Tibial nerve (tissue), 4 donors: Measurements from ENCODE around the gene PDIA5. TPM values are rescaled to one million over a fixed set of nuclear protein-coding genes. Genes with fewer than 3 reads are reported as not detected.

Experiments
- DNase-seq, 2 donors: peaks; one replicate each; pipeline ENCODE4 v3.0.0-alpha.2; 2019; ENCODE audit warnings: low spot score in 2 of 2
- H3K27ac ChIP-seq, 4 donors: fragments of 200-600 bp; sonication (generic) in 3 of 4; one replicate each; pipeline ENCODE4 v1.5.1; 2017 to 2019; ENCODE audit warnings: mild to moderate bottlenecking in 1 of 4
- H3K27me3 ChIP-seq, 2 donors: fragments of 200-600 bp; sonication (generic) in 1 of 2; one replicate each; pipeline versions ENCODE4 v1.5.1 to v1.6.0; 2017 to 2019
- H3K36me3 ChIP-seq, 3 donors: fragments of 200-600 bp; sonication (generic); one replicate each; pipeline ENCODE4 v1.5.1; 2018 to 2019
- H3K4me1 ChIP-seq, 4 donors: fragments of 200-600 bp; sonication (generic) in 3 of 4; one replicate each; pipeline ENCODE4 v1.5.1; 2017 to 2019
- H3K4me3 ChIP-seq, 4 donors: fragments of 200-600 bp; sonication (generic) in 3 of 4; one replicate each; pipeline ENCODE4 v1.5.1; 2017 to 2019; ENCODE audit warnings: mild to moderate bottlenecking in 1 of 4, moderate library complexity in 1 of 4
- H3K9me3 ChIP-seq, 4 donors: fragments of 200-600 bp; sonication (generic) in 3 of 4; one replicate each; pipeline ENCODE4 v1.5.1; 2017 to 2019
- CTCF ChIP-seq, 5 experiments: fragments of 200-600 bp in 3 of 5; fragments of 450-650 bp in 2 of 5; sonication (generic) in 3 of 5; IDR thresholded peaks; one replicate each; pipeline ENCODE4 v1.5.1; 2016 to 2019; ENCODE audit warnings: antibody characterized with exemption in 5 of 5, mild to moderate bottlenecking in 3 of 5, moderate library complexity in 2 of 5
- EP300 ChIP-seq, 2 donors: sonication (generic); formaldehyde crosslinking; IDR thresholded peaks; one replicate each; pipeline ENCODE4 v1.6.1; 2017; ENCODE audit warnings: antibody characterized with exemption in 2 of 2, mild to moderate bottlenecking in 1 of 2
- POLR2A ChIP-seq, 2 donors: fragments of 450-650 bp; IDR thresholded peaks; one replicate each; pipeline ENCODE4 v1.6.1; 2017; ENCODE audit warnings: antibody characterized with exemption in 2 of 2, mild to moderate bottlenecking in 2 of 2, moderate library complexity in 2 of 2
- WGBS, 2 donors: methylation state at CpG; one replicate each; pipeline ENCODE4 v1.1.5; 2018; 5-methylcytosine and 5-hydroxymethylcytosine counted together
- total RNA-seq, 4 donors: library from RNA; depleted of rRNA; stranded (reverse); fragments of >200 nt; gene quantifications; one replicate each; pipeline ENCODE4 v1.1.0, GENCODE V29; 2016

Gene PDIA5
- total RNA-seq, 4 donors from 2014 or later = 18.3 to 41.0 (median 20.3) TPM

- DNase-seq = peak in 1 of 2 donors; percentile 7
- H3K4me1 ChIP-seq = peaks cover 0 to 41% (median 0%) of the 10 kb centered on the region in 4 donors
- 92 to 93% methylated on average over 9 of the region's 9 CpGs for WGBS, 2 donors
Measured at GRCh38 chr3:123096126-123096525, 29.3 kb downstream of the PDIA5 start.

DNA sequence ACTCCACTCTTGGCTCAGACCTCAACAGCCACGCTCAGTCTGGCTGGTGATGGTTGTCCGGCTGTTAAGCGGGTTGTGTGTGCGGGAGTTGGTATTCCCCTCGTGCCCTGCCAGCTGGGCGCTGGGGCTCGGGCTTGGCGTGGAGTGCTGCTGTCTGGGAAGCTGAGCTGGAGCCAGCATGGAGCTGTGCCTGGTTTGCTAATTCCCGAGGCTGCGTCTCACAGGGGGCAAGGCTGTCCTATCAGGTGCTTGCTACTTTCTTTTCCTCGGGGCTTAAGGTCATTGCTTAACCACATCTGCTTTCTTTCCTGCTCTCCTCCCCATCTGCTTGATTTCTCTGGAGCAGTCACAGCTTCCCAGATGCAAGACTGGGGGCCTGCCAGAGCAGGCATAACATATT is 29.9 kb downstream of the PDIA5 start:
- Histone ChIP-seq H3K27ac (peak overlapping the region in 2 of 4 donors; percentile 35 to 66), H3K9me3 (no peaks in the 10 kb centered on the region), H3K27me3 (no peaks in the 10 kb centered on the region), H3K36me3 (peaks cover 0 to 72% (median 5%) of the 10 kb centered on the region in 3 donors), H3K4me1 (peaks cover 0 to 41% (median 0%) of the 10 kb centered on the region in 4 donors), H3K4me3 (no peak overlapping the region)
- WGBS, 2 donors = 17 to 36% methylated on average over 10 to 11 of the region's 11 CpGs
- TF ChIP-seq EP300 (IDR thresholded peaks at IDR 0.05) = no peak
- no peak for TF ChIP-seq CTCF (IDR thresholded peaks at IDR 0.05)
- no peak for TF ChIP-seq POLR2A (IDR thresholded peaks at IDR 0.05)
- no peak for DNase-seq

More at GRCh38 chr3:123096126-123096525, 29.3 kb downstream of the PDIA5 start:
- Histone ChIP-seq H3K4me3 (no peak overlapping the region), H3K36me3 (peaks cover 0 to 77% (median 5%) of the 10 kb centered on the region in 3 donors), H3K9me3 (no peaks in the 10 kb centered on the region), H3K27ac (peak overlapping the region in 1 of 4 donors; percentile 35), H3K27me3 (no peaks in the 10 kb centered on the region)
- no peak for TF ChIP-seq POLR2A (IDR thresholded peaks at IDR 0.05)
- no peak for TF ChIP-seq EP300 (IDR thresholded peaks at IDR 0.05)
- TF ChIP-seq CTCF (IDR thresholded peaks at IDR 0.05) = no peak

GRCh38 chr3:123098426-123099330 is 31.9 kb downstream of the PDIA5 start:
- Histone ChIP-seq H3K27me3 (no peaks in the 10 kb centered on the region), H3K36me3 (peaks cover 0 to 69% (median 0%) of the 10 kb centered on the region in 3 donors), H3K9me3 (no peaks in the 10 kb centered on the region), H3K27ac (no peak overlapping the region), H3K4me1 (peaks cover 0 to 41% (median 0%) of the 10 kb centered on the region in 4 donors), H3K4me3 (no peak overlapping the region)
- WGBS, 2 donors = 67% methylated on average over 6 of the region's 6 CpGs
- no peak for TF ChIP-seq EP300 (IDR thresholded peaks at IDR 0.05)
- no peak for TF ChIP-seq CTCF (IDR thresholded peaks at IDR 0.05)
- no peak for TF ChIP-seq POLR2A (IDR thresholded peaks at IDR 0.05)
- no peak for DNase-seq

DNA sequence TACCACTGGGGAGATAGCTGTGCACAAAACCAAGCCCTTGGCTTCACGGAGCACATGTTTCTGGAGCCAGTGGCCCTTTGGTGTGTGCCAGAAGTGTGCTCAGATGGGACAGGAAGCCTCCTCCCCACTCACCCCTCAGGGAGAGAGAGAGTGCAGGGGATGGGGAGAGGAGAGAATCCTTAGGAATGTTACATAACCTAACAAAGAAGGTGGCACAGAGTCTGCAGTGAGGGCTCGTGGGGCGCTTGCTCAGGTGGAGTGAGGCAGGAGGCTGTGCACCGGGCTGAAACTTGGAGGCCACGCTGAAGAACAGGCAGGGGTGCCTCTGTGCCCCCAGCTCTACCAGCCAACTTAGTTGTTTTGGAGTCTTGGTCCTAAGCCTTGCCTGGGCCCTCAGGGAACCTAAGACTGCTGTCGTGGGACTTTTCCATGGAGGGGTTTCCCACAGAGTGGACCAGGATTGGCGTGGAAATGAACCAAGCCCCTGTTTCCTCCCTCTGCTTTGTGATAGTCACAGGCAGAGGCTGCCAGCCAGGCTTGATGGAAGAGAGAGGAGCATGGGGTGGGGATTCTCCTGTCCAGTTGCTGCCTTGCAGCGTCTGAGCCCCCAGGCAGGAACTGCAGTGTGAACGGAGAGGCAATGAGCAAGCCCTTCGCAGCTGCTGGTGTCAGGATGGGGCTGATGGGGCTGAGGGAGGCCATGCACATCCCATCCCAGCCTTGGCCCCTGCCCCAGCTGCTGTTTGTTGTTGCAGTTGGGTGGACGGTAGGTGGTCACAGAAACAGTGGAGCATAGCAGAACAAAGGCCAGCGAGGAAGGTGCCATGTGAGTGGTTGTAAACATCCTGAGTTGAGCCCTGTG is 32.7 kb downstream of the PDIA5 start:
- H3K4me3 ChIP-seq = no peak overlapping the region
- peaks cover 0 to 68% (median 0%) of the 10 kb centered on the region in 3 donors for H3K36me3 ChIP-seq
- H3K9me3 ChIP-seq = no peaks in the 10 kb centered on the region
- WGBS, 2 donors = 78 to 84% methylated on average over 11 to 12 of the region's 12 CpGs
- TF ChIP-seq POLR2A (IDR thresholded peaks at IDR 0.05) (no peak), CTCF (IDR thresholded peaks at IDR 0.05) (no peak), EP300 (IDR thresholded peaks at IDR 0.05) (no peak)
- DNase-seq = no peak
- no peak overlapping the region for H3K27ac ChIP-seq
- no peaks in the 10 kb centered on the region for H3K27me3 ChIP-seq
- H3K4me1 ChIP-seq = peaks cover 0 to 41% (median 0%) of the 10 kb centered on the region in 4 donors
